Upper lobe of left lung (tissue), 4 donors: Measurements from ENCODE around the gene MRPL1.

ENCODE experiments used
- CTCF ChIP-seq, 6 experiments: fragments of 450-650 bp in 4 of 6; fragments of 200-600 bp in 2 of 6; sonication (generic) in 2 of 6; IDR thresholded peaks; one replicate each; pipeline ENCODE4 v1.5.1; 2016 to 2019; ENCODE audit warnings: antibody characterized with exemption in 6 of 6
- POLR2AphosphoS5 ChIP-seq, 2 donors: sonication (generic); formaldehyde crosslinking; IDR thresholded peaks; one replicate each; pipeline ENCODE4 v1.5.1; 2017; ENCODE audit warnings: antibody characterized with exemption in 2 of 2

- TF ChIP-seq CTCF (IDR thresholded peaks at IDR 0.05) (no peak), POLR2AphosphoS5 (IDR thresholded peaks at IDR 0.05) (no peak)
Measured at GRCh38 chr4:77992581-77992980, 130.0 kb downstream of the MRPL1 start.
